PC-3 (cell line): Measurements from ENCODE around the gene UBE4B. TPM values are rescaled to one million over a fixed set of nuclear protein-coding genes. Genes with fewer than 3 reads are reported as not detected.

Source experiments
- ATAC-seq: fragments of 200-7000 bp; cut with Tn5 transposase; 2 replicates; pipeline ENCODE4 v1.9.1; 2020; ENCODE audit warnings: mild to moderate bottlenecking, moderate library complexity
- BruUV-seq: library from RNA; stranded (reverse); fragments of 400-500 nt; replicated peaks from 2 replicates; lab custom pipeline; 2021; lab: Mats Ljungman, UMichigan
- CTCF ChIA-PET: fragments of 300-600 bp; sonication (Branson Sonifier 250); formaldehyde crosslinking; loops from one replicate; lab custom pipeline; 2022; ENCODE audit warnings: antibody characterized with exemption; lab: Charles Lee
- POLR2A ChIA-PET: fragments of 300-600 bp; sonication (Branson Sonifier 250); formaldehyde crosslinking; loops from one replicate; lab custom pipeline; 2022; ENCODE audit warnings: antibody characterized with exemption; ENCODE audit not compliant: unreplicated experiment; lab: Charles Lee
- DNase-seq: peaks from one replicate; pipeline ENCODE4 v3.0.0-alpha.2; 2015
- H2AFZ ChIP-seq: fragments of 300-600 bp; sonication (generic); 2 replicates; pipeline ENCODE4 v1.6.0; 2016; ENCODE audit warnings: antibody characterized with exemption, low read length
- H3F3A ChIP-seq: fragments of 300-600 bp; sonication (generic); one replicate; pipeline ENCODE4 v1.6.0; 2017; ENCODE audit warnings: antibody characterized with exemption, low read length, control low read depth, mild to moderate bottlenecking; ENCODE audit not compliant: unreplicated experiment
- H3K27ac ChIP-seq: fragments of 300-600 bp; sonication (generic); 2 replicates; pipeline ENCODE4 v1.5.1; 2016; ENCODE audit warnings: mild to moderate bottlenecking, low read length
- H3K27me3 ChIP-seq: fragments of 300-600 bp; sonication (generic); 2 replicates; pipeline ENCODE4 v1.6.1; 2016; ENCODE audit warnings: low read length, mixed read lengths
- H3K36me3 ChIP-seq: fragments of 300-600 bp; sonication (generic); 2 replicates; pipeline ENCODE4 v1.6.1; 2016; ENCODE audit warnings: low read depth, mixed run types, low read length, mixed read lengths
- H3K4me1 ChIP-seq: fragments of 300-600 bp; sonication (generic); 2 replicates; pipeline ENCODE4 v1.5.1; 2016; ENCODE audit warnings: low read length; ENCODE audit not compliant: insufficient read depth
- H3K4me2 ChIP-seq: fragments of 300-600 bp; sonication (generic); 2 replicates; pipeline ENCODE4 v1.6.0; 2016; ENCODE audit warnings: low read length
- H3K4me3 ChIP-seq: fragments of 300-600 bp; sonication (generic); 2 replicates; pipeline ENCODE4 v1.5.1; 2016; ENCODE audit warnings: mild to moderate bottlenecking, low read length, mixed read lengths
- H3K79me2 ChIP-seq: fragments of 300-600 bp; sonication (generic); 2 replicates; pipeline ENCODE4 v1.6.1; 2017; ENCODE audit warnings: low read length, mixed read lengths
- H3K9ac ChIP-seq: fragments of 300-600 bp; sonication (generic); 2 replicates; pipeline ENCODE4 v1.6.0; 2016; ENCODE audit warnings: mild to moderate bottlenecking, low read length
- H3K9me2 ChIP-seq: fragments of 300-600 bp; sonication (generic); replicated peaks from 2 replicates; pipeline ENCODE4 v1.6.1; 2016; ENCODE audit warnings: mixed run types, low read length, mixed read lengths
- H3K9me3 ChIP-seq: fragments of 300-600 bp; sonication (generic); 2 replicates; pipeline ENCODE4 v1.6.1; 2016; ENCODE audit warnings: low read length, mixed read lengths
- H4K20me1 ChIP-seq: fragments of 300-600 bp; sonication (generic); 2 replicates; pipeline ENCODE4 v1.6.1; 2016; ENCODE audit warnings: low read length, mixed read lengths
- EZH2 ChIP-seq: fragments of 300-600 bp; sonication (generic); IDR thresholded peaks from one replicate; pipeline ENCODE4 v1.6.1; 2017; ENCODE audit warnings: antibody characterized with exemption, mild to moderate bottlenecking, low read length; ENCODE audit not compliant: unreplicated experiment
- EZH2phosphoT487 ChIP-seq: fragments of 300-600 bp; sonication (generic); IDR thresholded peaks from 2 replicates; pipeline ENCODE4 v1.6.1; 2018; ENCODE audit warnings: mild to moderate bottlenecking, antibody characterized with exemption, low read length, borderline replicate concordance
- intact Hi-C: fragments of 100-400 bp; cut with micrococcal nuclease; formaldehyde crosslinking; loops from 2 replicates; pipeline ENCODE4 v1.9.0; 2023
- total RNA-seq: library from RNA; depleted of rRNA; stranded (reverse); fragments of >200 nt; gene quantifications from 2 replicates; pipeline ENCODE4 v1.2.3, GENCODE V29; 2014
- TF ChIP-seq, protein P1 (sequence below): fragments of 300-600 bp; sonication (generic); conservative IDR thresholded peaks from 2 replicates; pipeline ENCODE4 v1.5.1; 2017; ENCODE audit warnings: antibody characterized with exemption, low read depth, mild to moderate bottlenecking, low read length

The UBE4B gene
- total RNA-seq, 1 experiment from 2014 or later, result 37.9 TPM

DNA sequence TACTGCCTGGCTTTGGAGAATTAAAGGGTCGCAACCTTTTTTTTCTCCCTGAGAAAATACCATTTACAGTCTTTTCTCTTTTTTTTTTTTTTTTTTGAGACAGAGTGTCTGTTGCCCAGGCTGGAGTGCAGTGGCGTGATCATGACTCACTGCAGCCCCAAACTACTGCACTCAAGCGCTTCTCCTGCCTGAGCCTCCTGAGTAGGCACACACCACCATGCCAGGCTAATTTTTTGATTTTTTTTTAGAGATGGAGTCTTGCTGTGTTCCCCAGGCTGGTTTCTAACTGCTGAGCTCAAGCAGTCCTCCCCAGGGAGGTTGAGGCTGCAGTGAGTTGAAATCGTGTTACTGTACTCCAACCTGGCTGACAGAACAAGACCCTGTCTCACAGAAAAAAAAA lies 24.6 kb downstream of the UBE4B start:
- H3K4me3 ChIP-seq, result no peak overlapping the region
- H3F3A ChIP-seq, result no peaks in the 10 kb centered on the region
- DNase-seq (no peak), ATAC-seq (no peak)
- no TSS peak for BruUV-seq
- no peak overlapping the region for H3K9ac ChIP-seq
- no peak overlapping the region for H3K27ac ChIP-seq
- H3K9me3 ChIP-seq, result no peaks in the 10 kb centered on the region
- H3K27me3 ChIP-seq, result no peaks in the 10 kb centered on the region
- no peaks in the 10 kb centered on the region for H4K20me1 ChIP-seq
- H2AFZ ChIP-seq, result no peak overlapping the region
- no peak for TF ChIP-seq EZH2
- TF ChIP-seq EZH2phosphoT487, result no peak
- TF ChIP-seq, protein P1, sequence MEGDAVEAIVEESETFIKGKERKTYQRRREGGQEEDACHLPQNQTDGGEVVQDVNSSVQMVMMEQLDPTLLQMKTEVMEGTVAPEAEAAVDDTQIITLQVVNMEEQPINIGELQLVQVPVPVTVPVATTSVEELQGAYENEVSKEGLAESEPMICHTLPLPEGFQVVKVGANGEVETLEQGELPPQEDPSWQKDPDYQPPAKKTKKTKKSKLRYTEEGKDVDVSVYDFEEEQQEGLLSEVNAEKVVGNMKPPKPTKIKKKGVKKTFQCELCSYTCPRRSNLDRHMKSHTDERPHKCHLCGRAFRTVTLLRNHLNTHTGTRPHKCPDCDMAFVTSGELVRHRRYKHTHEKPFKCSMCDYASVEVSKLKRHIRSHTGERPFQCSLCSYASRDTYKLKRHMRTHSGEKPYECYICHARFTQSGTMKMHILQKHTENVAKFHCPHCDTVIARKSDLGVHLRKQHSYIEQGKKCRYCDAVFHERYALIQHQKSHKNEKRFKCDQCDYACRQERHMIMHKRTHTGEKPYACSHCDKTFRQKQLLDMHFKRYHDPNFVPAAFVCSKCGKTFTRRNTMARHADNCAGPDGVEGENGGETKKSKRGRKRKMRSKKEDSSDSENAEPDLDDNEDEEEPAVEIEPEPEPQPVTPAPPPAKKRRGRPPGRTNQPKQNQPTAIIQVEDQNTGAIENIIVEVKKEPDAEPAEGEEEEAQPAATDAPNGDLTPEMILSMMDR, result no peak
- H3K79me2 ChIP-seq, result peaks cover 75% of the 10 kb centered on the region
- H3K4me2 ChIP-seq, result no peak overlapping the region
- POLR2A ChIA-PET, result no interaction called here
- no peaks in the 10 kb centered on the region for H3K9me2 ChIP-seq
- CTCF ChIA-PET, result no interaction called here
- H3K4me1 ChIP-seq, result peaks cover 12% of the 10 kb centered on the region
- intact Hi-C loops, result no loop called here
- no peaks in the 10 kb centered on the region for H3K36me3 ChIP-seq

DNA sequence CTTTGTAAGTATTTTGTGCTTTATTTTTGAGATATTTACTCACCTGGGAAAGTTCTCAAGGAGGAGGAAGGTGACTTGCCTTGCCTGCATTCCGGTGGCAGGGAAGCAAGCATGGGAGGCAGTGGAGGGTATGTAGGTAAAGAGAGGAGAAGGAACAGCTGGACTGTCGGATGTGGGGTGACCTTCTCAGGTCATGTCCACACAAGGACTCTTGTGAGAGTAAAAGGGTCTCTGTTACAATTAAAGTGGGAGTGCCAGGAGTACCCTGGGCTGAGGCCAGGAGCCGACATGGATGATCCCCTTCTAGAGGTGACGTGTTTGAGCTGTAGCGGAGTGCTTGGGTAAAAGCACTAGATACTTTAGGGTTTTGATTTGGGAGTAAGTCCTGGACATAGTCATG lies 25.0 kb downstream of the UBE4B start:
- no peaks in the 10 kb centered on the region for H3F3A ChIP-seq
- ChIA-PET CTCF (no interaction called here), POLR2A (no interaction called here)
- ATAC-seq (no peak), DNase-seq (no peak)
- H2AFZ ChIP-seq, result no peak overlapping the region
- no peaks in the 10 kb centered on the region for H4K20me1 ChIP-seq
- intact Hi-C loops, result no loop called here
- H3K4me3 ChIP-seq, result no peak overlapping the region
- peaks cover 12% of the 10 kb centered on the region for H3K4me1 ChIP-seq
- no peak for TF ChIP-seq EZH2
- TF ChIP-seq EZH2phosphoT487, result no peak
- TF ChIP-seq, protein P1, result no peak
- no peaks in the 10 kb centered on the region for H3K27me3 ChIP-seq
- H3K79me2 ChIP-seq, result peaks cover 70% of the 10 kb centered on the region
- no peak overlapping the region for H3K9ac ChIP-seq
- no peak overlapping the region for H3K4me2 ChIP-seq
- no peak overlapping the region for H3K27ac ChIP-seq
- no TSS peak for BruUV-seq
- no peaks in the 10 kb centered on the region for H3K9me2 ChIP-seq
- no peaks in the 10 kb centered on the region for H3K9me3 ChIP-seq
- no peaks in the 10 kb centered on the region for H3K36me3 ChIP-seq

DNA sequence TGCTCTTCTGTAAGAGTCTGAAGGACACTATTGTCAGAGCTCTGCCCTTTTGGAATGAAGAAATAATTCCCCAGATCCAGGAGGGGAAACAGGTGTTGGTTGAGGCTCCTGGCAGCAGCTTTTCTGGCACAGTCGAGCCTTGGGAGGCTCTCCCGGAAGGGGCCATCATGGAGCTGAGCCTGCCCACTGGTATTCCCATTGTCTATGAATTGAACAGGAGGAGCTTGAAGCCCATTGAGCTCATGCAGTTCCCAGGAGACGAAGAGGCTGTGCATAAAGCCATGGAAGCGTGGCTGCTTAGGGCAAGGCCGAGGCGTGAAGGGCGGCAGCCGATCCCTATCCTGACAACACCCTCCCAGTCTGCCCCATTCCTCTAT lies 26.6 kb downstream of the UBE4B start:
- intact Hi-C loops, result no loop called here
- H3K79me2 ChIP-seq, result peaks cover 66% of the 10 kb centered on the region

More for the DNA sequence above, 26.6 kb downstream of the UBE4B start:
- TF ChIP-seq, protein P1, result no peak
- TF ChIP-seq EZH2phosphoT487 (no peak), EZH2 (no peak)
- no TSS peak for BruUV-seq
- no peak overlapping the region for H3K4me3 ChIP-seq
- no peak overlapping the region for H3K27ac ChIP-seq
- no peaks in the 10 kb centered on the region for H3K9me2 ChIP-seq
- DNase-seq, result no peak
- H3K4me1 ChIP-seq, result peaks cover 12% of the 10 kb centered on the region
- no peak overlapping the region for H2AFZ ChIP-seq
- no peaks in the 10 kb centered on the region for H3F3A ChIP-seq
- no peak overlapping the region for H3K4me2 ChIP-seq
- POLR2A ChIA-PET, result interaction anchor here (0.8 kb wide), 1 partner anchor 1203 kb away, joined by 3 read pairs; the partner anchor contains the start of gene MTOR
- H3K9ac ChIP-seq, result no peak overlapping the region
- no peaks in the 10 kb centered on the region for H3K27me3 ChIP-seq
- H3K36me3 ChIP-seq, result no peaks in the 10 kb centered on the region
- CTCF ChIA-PET, result no interaction called here
- no peaks in the 10 kb centered on the region for H4K20me1 ChIP-seq
- no peak for ATAC-seq
- no peaks in the 10 kb centered on the region for H3K9me3 ChIP-seq
